HG02970 (cell line): ENCODE results near the gene SPR.

Experiments
- ATAC-seq: cut with Tn5 transposase; IDR thresholded peaks from one replicate; pipeline ENCODE4 v1.9.1; 2021; ENCODE audit warnings: mild to moderate bottlenecking, moderate library complexity, moderate number of reproducible peaks; ENCODE audit not compliant: unreplicated experiment, low FRiP score

SPR gene

DNA sequence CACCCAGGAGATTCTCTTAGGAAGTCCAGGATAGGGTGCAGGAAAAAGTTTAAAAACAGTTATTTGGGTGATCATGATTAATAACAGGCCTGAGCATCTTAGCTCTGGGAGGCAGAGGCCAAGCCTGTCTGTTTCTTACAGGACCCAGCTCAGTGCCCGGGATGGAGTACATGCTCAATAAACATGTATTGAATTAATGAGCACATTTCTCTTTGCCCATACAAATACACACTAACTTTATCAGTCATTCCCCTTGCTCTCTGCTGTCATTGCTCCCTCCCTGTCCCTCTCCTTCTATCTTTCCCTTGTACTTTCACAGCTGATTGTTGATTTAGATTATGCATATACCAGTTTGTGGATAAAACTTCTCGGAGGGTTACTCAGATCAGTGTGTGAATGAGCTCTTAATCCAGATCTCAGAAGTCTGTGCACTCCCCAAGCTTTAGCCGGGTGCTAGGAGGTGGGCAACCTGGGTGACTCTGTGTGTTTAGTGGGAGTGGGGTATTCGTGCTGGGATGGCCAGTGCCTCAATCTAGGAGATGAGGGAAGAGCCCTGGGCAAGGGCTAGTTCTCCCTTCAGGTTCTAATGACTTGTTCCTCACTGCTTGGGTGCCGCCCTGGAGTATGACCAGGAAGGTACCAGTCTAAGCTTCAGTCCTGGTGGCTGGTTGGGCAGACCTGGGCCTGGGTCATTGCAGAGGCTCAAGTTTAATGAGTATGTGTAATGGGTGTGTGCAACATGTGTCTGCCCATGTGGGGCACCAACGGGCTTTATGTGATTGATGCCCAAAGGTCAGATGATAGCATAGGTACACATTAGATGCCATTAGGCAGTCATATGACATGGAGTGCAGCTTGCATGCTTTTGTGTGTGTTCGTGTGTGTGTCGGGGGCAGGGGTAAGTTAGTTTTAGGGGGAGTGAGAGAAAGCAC is 40.7 kb downstream of the SPR start:
- no peak for ATAC-seq

- no peak for ATAC-seq
Measured at GRCh38 chr2:72929010-72929409, 41.8 kb downstream of the SPR start.

- ATAC-seq, result no peak
Measured at GRCh38 chr2:72931280-72931910, 44.2 kb downstream of the SPR start.

DNA sequence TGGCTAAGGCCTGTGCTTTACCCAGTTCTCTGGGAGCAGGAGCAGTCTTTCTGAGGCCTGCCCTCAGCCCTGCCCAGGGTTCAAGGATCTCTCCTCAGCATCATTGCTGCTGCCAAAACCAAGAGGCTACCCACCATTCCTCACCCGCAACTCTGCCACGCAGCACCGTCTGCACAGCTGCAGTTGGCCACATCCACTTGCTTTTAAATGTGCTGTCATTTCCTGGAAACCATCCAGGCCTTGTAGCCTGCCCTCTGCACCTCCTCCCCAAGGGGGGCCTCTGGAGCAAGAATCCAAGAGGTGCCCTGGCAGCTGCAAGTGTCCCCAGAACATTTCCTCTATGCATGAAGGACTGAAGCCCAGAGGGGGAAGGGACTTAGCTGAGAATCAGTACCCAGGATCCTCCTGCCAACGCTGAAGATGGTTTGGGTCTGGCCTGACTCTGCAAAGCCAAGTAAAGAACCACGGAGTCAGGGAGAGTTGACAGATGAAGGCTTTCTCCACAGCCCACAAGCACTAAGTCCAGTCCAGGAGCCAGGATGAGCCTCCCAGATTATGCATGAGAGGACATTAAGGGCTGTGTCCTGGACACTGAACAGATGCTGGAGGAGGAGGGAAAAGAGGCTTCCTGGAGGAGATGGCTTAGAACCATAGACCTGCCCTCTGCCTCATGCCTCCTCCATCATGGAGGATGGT is 45.0 kb downstream of the SPR start:
- no peak for ATAC-seq

- ATAC-seq, result no peak
Measured at GRCh38 chr2:72932805-72933204, 45.6 kb downstream of the SPR start.

DNA sequence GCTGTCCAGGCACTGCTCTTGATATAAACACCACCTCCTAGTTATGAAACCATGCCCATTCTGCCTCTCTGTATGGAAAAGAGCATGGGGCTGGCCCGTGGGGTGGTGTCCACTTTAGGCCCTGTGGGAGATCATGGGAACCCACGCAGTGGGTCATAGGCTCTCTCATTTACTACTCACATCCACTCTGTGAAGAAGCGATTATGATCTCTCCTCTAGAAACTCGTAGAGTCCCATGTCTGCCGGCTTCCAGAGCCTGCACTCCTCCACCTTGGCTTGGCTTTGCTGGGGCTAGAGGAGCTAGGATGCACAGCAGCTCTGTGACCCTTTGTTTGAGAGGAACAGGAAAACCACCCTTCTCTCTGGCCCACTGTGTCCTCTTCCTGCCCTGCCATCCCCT is 46.0 kb downstream of the SPR start:
- ATAC-seq, result no peak

GRCh38 chr2:72933646-72934151 is 46.5 kb downstream of the SPR start:
- no peak for ATAC-seq

DNA sequence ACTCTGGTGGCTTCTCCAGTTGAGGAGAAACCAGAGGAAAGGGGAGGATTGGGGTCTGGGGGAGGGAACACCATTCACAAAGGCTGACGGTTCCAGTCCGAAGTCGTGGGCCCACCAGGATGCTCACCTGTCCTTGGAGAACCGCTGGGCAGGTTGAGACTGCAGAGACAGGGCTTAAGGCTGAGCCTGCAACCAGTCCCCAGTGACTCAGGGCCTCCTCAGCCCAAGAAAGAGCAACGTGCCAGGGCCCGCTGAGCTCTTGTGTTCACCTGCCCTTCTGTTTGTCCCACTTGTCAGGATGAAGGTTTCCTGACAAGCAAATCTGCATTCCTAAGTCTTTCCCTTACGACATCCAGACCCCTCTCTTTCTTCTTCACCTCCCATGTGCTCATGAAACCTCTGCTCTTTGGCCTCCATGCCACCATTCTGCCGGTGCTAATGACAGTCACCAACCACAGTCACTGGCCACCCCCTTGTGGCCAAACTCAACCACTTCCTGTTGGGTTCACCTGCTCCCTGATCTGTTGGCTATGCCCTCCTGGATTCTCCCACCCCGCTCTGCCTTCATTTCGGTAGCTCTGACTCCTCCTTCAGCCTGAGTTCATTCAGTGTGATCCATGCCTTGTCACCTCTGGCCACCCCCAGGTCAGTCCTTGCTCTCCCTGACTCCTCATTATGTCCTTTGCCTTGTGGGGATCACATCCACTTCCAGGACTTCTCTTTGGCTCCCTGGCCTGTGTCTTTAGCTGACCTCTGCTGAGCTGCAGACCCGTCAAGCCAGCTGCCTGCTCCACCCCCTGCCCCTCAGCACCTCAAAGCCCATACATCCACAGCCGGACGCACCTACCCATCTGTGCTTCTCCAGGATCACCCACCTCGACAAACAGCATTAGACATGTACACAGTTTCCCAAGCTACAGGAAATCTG is 47.7 kb downstream of the SPR start:
- ATAC-seq, result no peak

DNA sequence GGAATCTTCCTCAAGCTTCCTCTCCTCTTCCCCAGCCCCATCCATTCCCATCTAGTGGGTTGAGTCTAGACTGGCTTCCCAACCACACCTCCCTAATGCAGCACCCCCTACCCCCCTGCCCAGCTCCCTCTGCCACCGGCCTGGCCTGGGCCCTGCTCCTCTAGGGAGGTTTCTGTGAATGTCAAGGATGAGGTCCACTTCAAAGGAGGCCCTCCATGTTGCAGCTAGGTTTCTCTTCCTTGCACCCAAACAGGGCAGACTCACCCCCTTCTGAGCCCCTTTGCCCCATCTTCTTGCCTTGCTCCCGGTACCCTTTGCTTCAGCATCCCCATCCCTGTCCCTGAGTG is 48.4 kb downstream of the SPR start:
- ATAC-seq, result no peak

- ATAC-seq, result no peak
Measured at GRCh38 chr2:72936660-72937355, 49.6 kb downstream of the SPR start.

GRCh38 chr2:72937356-72937669 is 50.1 kb downstream of the SPR start:
- ATAC-seq, result no peak

DNA sequence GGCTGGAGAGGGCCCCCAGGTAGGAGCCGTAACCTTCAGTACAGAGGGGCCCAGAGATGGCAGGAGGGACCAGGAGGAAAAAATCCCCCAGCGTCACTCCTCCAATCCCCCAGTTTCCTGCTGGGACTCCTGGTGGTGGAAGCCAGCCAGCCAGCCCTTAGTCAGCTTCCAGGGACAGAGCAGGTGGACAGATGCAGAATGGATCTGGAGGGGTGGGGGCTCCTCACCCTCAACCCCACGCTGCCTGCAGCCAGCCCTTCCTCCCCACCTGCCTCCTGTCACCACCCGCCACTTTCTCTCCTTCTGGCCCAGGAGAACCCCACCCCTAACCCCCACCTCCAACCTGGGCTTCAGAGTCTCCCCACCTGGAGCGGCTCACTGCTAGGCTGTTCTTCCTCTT is 51.2 kb downstream of the SPR start:
- ATAC-seq, result no peak

- no peak for ATAC-seq
Measured at GRCh38 chr2:72940361-72940760, 53.2 kb downstream of the SPR start.

- no peak for ATAC-seq
Measured at GRCh38 chr2:72940786-72941185, 53.6 kb downstream of the SPR start.
